B cell (primary cell): ENCODE data around the gene STH.

ENCODE experiments used
- CTCF ChIP-seq: fragments of 200-600 bp; IDR thresholded peaks from one replicate; pipeline ENCODE4 v1.8.0; 2022; ENCODE audit warnings: antibody characterized with exemption, mild to moderate bottlenecking
- EZH2 ChIP-seq: IDR thresholded peaks from 2 replicates; pipeline ENCODE4 v1.6.1; 2012; ENCODE audit warnings: borderline replicate concordance, low read depth, mild to moderate bottlenecking, moderate library complexity, low read length; ENCODE audit not compliant: insufficient read depth, poor library complexity, severe bottlenecking

DNA sequence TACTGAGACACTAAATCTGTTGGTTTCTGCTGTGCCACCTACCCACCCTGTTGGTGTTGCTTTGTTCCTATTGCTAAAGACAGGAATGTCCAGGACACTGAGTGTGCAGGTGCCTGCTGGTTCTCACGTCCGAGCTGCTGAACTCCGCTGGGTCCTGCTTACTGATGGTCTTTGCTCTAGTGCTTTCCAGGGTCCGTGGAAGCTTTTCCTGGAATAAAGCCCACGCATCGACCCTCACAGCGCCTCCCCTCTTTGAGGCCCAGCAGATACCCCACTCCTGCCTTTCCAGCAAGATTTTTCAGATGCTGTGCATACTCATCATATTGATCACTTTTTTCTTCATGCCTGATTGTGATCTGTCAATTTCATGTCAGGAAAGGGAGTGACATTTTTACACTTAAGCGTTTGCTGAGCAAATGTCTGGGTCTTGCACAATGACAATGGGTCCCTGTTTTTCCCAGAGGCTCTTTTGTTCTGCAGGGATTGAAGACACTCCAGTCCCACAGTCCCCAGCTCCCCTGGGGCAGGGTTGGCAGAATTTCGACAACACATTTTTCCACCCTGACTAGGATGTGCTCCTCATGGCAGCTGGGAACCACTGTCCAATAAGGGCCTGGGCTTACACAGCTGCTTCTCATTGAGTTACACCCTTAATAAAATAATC lies 14.6 kb downstream of the STH start:
- TF ChIP-seq CTCF (no peak), EZH2 (no peak)
